DND-41 (cell line): ENCODE data around the gene MFAP3L.

Source experiments
- CTCF ChIP-seq: IDR thresholded peaks from 2 replicates; pipeline ENCODE4 v1.5.1; 2012; ENCODE audit warnings: borderline replicate concordance, low read length, moderate library complexity, mild to moderate bottlenecking; ENCODE audit not compliant: poor library complexity, severe bottlenecking; ENCODE audit errors: extremely low read depth
- EZH2 ChIP-seq: IDR thresholded peaks from 3 replicates; pipeline ENCODE4 v1.6.1; 2012; ENCODE audit warnings: borderline replicate concordance, low read depth, mild to moderate bottlenecking, moderate library complexity, low read length, inconsistent platforms; ENCODE audit not compliant: severe bottlenecking

- TF ChIP-seq CTCF (no peak), EZH2 (no peak)
Measured at GRCh38 chr4:170038769-170039168, 12.6 kb upstream of the MFAP3L start.
